Sigmoid colon (tissue), 4 donors: ENCODE data around the gene SDHA.

Experiments used
- CTCF ChIP-seq, 4 experiments: fragments of 450-650 bp in 3 of 4; fragments of 200-600 bp in 1 of 4; IDR thresholded peaks; one replicate each; pipeline ENCODE4 v1.5.1; 2016 to 2019; ENCODE audit warnings: antibody characterized with exemption in 4 of 4, mild to moderate bottlenecking in 3 of 4, moderate library complexity in 2 of 4
- EP300 ChIP-seq, 4 donors: sonication (generic); formaldehyde crosslinking; IDR thresholded peaks; one replicate each; pipeline ENCODE4 v1.6.1; 2017; ENCODE audit warnings: antibody characterized with exemption in 4 of 4
- POLR2A ChIP-seq, 2 donors: fragments of 450-650 bp; IDR thresholded peaks; one replicate each; pipeline ENCODE4 v1.6.1; 2016; ENCODE audit warnings: antibody characterized with exemption in 2 of 2, mild to moderate bottlenecking in 2 of 2, moderate library complexity in 2 of 2

GRCh38 chr5:267716-268115 is 49.6 kb downstream of the SDHA start:
- TF ChIP-seq CTCF (IDR thresholded peaks at IDR 0.05) (no peak), POLR2A (IDR thresholded peaks at IDR 0.05) (no peak), EP300 (IDR thresholded peaks at IDR 0.05) (no peak)
